Tongue (tissue), 2 donors: ENCODE data around the gene POU6F2. TPM values are rescaled to one million over a fixed set of nuclear protein-coding genes. Genes with fewer than 3 reads are reported as not detected.
A peak's percentile ranks its signal among the peaks of the same experiment; 100 is the strongest.
"Not testable (repeated sequence)": the region's sequence is repeated elsewhere in the genome, so short reads cannot be mapped to it uniquely, and the experiment has no call there.

Experiments used
- DNase-seq: peaks from one replicate; pipeline ENCODE4 v3.0.0-alpha.2; 2015
- total RNA-seq: library from RNA; depleted of rRNA; stranded (reverse); fragments of >200 nt; gene quantifications from one replicate; pipeline ENCODE4 v1.2.3, GENCODE V29; 2014

POU6F2 gene
- total RNA-seq, 1 donor from 2014 or later = not detected

DNA sequence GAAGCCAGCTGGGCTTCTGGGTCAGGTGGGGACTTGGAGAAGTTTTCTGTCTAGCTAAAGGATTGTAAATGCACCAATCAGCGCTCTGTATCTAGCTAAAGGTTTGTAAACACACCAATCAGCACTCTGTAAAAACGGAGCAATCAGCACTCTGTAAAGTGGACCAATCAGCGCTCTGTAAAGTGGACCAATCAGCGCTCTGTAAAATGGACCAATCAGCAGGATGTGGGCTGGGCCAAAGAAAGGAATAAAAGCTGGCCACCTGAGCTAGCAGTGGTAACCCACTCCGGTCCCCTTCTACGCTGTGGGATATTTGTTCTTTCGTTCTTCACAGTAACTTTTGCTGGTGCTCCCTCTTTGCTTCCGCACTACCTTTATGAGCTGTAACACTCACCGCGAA, 216.7 kb downstream of the POU6F2 start:
- DNase-seq = not testable (repeated sequence)

DNA sequence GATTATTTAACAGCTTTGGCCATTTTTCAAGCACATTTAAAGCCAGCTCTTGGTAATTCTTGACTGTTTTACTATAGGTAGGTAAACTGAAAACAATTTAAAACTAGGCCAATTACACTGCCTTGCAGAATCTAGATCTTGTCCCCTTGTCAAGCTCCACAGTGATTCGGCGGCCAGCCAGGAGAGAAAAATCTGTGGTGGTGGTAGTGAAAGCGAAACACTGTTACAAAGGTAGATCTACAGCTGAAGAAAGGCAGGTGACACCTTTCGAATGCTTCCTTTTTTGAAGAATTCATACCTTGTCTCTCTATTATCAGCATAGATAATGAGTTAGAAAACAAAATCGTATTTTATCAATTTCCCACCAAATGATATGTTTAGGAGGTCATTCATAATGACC, 218.3 kb downstream of the POU6F2 start:
- no peak for DNase-seq

DNA sequence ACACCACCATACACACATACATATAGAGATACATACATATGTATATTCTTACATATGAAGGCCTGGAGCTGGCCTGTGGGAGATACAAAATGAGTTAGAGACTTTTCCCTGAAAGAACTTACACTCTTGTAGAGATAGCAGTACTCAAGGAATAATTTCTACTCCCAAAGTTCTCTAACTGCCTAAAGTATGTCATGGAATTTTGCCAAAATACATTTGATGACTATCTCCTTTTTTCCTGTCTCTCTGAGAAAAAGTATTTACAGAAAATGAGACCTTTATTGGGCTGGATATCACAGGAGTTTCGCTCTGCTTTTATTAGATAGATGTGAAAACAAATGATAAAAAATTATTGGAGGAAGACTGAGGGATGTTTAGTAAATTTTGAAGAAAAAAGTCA, 220.1 kb downstream of the POU6F2 start:
- DNase-seq = no peak

DNA sequence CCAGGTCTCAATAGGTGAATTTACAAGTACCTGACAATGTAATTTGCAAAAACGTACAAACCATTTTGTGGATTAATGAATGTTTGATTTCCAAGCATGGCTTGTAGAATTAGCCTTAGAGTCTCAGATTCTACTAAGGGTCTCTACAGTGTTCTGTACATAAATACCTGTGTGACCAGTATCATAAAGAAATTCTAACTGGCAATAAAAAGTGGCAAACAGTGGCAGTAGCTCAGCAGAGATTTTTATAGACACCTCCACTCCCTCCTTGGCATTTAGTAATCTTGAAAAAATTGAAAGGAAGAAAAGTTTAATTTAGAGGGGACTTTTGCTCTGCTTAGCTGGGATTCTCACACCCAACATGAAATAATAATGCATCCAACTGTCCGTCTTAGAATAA, 220.8 kb downstream of the POU6F2 start:
- DNase-seq = no peak

DNA sequence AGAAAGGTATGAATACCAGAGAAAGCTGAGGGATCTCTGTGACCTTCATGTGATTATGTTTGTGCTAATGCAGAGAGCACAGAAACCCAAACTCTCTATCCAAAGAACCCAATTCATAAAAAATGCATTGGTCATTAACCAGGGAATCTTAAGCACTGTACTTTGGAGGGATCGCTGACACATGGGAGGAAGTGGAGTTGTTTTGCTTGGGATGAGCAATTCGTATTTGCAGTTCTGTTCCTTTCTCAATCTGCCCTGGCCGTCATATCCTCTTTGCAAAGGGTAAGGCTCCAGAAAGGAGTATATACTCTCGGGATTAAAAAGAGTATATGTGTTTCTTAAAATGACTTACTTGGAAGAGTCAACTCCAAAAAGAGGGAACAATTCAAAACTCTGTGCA, 221.3 kb downstream of the POU6F2 start:
- no peak for DNase-seq

DNA sequence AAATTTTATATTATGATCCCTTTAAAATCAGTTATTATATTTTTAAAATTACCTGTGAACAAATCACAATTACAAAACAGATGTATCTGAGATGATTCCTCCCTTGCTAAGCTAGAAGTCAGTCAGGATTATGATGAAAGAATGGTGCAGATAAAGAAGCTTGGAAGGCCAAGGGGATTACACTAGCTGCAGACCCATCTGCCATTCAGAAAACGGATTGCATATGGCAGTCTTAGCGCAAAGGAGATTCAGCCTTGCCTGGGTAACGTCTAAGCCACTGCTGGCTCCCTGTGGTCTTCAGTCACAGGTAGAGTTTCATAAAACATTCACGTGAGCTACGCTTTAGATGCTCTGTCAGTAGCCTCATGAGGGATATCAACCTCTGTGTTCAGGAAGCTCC, 222.2 kb downstream of the POU6F2 start:
- DNase-seq = no peak

DNA sequence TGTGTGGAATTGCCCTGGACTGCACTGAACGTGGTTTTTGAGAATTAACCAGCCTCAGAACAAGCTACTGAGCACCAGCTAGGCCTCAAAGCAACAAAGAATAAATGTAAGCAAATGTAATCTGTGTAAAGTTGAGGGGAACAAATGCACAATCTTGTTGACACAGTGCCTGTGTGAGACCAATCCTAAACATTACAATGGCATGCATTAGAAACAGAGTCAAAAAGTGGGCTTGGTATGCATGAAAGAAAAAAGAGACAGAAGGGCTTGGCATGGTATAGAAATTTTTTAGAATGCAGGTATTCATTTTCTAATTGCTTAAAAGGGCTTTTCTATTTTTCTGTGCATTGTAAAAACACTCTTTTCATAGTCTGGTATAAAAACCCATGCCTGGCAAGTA, 224.3 kb downstream of the POU6F2 start:
- DNase-seq = no peak

DNA sequence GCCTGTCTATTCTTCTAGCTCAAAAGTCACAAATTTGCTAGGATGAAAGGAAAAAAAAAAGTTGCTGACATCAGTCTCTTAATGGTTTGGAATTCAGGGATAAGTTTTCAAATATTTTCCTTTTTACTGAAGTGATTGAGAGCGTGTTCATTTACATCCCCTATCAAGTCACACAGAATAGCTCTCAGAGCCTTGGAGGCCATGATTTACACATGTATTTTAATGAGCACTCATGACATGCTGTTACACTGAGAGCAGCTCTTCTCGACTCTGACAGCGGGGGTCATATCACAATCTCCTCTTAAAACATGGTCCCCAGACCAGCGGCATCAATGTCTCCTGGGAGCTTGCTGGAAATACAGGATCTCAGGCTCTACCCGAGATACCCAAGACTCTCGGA, 232.7 kb downstream of the POU6F2 start:
- no peak for DNase-seq

DNA sequence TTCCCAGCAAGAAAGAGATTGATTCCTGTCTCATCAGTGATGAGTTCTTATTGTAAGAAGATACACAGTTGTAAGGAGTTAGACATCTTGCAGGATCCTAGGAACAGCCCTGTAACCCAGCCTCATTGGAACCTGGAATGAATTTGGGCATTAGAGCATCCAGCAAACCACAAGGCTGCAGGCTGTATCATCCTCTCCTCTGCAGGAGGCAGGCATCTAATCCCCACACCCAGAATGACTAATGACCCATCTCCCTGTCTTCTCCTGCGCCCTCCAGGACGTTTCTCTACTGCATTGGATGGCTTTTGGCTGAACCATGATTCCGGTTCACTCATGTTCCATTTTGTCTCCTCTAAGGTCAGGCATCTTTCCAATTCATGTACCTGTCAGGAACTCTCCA, 233.9 kb downstream of the POU6F2 start:
- no peak for DNase-seq

DNA sequence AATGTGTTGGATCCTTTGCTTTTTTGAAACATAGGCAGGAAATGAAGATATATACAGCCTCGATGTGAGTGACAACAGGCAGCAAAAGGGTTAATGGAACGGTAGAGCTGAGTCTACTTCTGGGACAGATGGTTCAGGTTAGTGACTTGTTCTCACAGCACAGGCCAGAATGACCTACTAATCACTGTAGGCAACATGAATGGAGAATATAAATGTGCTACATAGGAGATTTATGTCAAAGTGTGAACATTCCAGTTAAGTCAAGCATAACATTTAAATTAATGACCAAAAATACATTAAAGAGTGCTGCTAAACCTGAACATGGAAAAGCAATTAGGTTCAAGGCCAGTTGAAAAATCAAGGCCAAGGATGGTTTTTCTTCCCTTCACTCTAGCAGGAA, 235.2 kb downstream of the POU6F2 start:
- no peak for DNase-seq

DNA sequence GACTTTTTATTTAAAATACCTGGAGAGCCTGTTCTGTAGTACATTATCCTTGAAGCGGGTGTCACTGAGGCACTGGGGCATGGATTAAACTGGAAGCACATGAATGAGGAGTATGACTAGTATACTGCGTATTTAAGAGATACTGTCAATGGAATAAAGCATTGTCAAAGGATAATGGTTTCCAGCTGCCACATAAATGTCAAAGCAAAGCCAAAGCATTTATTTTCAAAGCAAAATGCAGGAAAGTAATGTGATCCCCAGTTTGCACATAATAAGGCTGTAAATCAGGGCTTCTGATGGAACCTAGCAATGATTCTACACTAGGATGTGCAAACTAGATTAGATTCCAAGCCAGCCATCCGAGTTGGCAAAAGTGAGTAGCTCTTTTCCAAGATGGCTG, 240.1 kb downstream of the POU6F2 start:
- no peak for DNase-seq

DNA sequence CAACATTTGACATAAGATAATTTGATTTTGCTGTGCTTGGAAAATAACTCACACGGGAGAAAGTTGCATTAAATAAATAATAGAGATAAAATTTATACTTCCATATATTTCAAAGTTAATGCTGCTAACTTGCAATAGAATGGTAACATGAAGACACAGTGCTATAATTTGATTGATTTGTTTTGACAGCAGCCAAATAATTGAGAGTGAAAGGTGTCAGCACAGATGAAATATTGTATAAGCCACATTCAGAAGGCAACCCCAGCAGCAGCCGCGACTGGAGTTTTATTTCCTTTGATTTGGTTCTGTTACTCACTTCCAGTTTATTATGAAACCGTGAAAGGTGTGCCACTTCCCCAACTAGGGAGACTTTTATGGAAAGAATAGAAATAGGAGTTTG, 242.2 kb downstream of the POU6F2 start:
- no peak for DNase-seq

DNA sequence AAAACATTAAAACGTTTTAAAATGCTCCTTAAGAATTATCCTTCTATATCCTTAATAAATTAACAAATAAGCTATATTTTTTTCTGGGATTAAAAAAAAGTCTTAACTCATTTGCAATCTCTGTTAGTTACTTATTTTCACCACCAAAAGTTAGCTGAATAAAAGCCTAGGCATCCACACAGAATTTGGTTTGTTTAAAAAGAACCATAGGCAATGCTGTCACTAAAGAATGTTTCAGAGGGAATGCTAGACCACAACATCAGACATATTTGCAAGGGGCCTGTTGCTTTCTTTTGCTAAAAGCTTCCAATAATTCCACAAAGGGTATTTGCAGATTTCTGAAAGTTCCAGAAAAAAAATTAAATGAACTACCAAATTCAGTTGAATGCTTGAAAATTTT, 244.2 kb downstream of the POU6F2 start:
- DNase-seq = no peak

DNA sequence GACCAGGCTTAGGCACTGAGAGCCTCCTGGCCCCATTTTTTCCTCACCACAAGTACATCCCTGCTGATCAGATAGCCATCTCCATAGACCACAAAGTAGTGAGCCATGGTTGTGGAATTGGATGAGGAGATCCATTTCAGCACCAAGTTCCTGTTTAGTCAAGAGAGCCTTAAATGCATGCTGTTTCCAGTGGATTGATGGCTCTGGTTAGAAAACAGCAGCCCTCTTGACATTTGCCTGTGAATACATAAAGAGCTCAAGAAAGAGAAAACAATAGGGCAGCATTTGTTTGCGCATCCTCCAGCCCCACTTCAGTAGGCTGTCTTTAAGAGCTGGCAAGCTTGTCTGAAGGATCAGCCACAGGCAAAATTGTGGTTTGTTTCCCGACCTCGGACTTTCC, 251.2 kb downstream of the POU6F2 start:
- DNase-seq = no peak

DNA sequence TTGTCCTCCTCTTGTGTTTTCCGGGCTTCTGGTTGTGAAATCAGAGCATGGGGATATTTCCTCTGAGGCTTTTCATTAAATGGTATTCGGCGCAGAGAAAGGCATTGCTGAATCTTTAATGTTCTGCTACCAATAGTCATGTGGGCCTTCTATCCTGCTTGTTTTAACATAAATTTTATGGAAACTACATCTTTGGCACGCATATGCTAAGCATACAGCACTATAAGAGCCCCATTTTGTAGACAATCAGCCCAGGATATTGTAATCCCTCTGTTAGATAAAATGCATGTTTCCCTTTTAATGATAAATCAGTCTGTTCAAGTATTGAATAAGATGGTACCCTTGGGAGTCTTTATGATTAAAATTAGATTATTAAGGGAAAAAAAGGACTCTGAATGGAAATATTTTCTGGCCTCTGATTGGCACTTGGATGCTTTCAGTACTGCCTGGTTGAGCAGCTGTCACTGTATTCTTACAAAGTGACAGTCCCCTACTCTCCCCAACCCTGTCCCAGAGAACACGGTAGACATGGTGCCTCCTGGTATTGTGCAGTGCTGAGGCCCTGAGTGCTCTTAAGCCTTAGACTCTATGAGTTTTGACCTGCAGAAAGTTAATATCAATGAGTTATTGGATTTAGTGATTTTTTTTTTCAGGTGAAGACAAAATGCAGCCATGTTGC, 256.3 kb downstream of the POU6F2 start:
- DNase-seq = no peak

DNA sequence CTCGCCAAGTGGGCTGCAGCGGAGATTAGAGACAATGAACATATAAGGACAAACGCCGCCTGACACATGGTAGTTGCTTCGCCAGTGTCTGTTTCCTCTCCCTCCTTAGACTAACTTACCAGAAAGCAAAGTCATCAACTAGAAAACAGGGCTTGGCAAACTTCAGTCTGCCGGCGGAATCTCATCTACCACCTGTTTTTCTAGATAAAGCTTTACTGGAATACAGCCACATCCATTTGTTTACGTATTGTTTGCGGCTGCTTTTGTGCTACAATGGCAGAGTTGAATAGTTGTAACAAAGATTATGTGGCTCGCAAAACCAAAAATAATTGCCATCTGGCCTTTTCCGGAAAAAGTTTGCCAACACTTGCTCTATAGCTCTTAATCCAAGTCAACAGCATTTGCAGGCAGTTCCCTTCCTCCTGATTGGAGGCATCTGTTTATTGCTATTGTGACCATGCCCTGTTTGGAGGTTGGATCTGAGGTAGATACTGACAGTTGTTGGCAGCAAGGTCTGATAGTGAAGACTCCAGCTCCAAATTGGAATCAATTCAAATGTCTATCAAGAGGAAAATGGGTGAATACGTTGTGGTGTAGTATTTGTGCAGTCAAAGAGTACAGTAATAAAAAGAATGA, 260.6 kb downstream of the POU6F2 start:
- peak; percentile 29 for DNase-seq

DNA sequence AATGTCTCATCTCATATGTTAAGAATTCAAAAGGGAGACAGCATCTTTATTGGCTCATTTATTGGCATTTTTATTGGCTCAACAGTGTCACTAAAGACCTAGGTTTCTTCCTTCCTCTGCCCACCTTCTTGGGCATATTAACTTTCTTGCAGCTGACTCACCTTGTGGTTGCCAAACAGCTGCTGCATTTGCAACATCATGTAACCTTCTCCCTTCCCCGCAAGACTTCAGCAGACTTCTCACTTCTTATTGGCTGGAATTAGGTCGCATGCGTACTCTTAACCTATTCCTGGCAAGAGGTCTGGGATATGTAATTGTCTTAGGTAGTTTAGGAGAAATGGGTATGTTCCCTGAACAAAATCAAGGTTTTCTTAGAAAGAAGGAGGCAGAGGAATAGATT, 263.2 kb downstream of the POU6F2 start:
- DNase-seq = no peak

DNA sequence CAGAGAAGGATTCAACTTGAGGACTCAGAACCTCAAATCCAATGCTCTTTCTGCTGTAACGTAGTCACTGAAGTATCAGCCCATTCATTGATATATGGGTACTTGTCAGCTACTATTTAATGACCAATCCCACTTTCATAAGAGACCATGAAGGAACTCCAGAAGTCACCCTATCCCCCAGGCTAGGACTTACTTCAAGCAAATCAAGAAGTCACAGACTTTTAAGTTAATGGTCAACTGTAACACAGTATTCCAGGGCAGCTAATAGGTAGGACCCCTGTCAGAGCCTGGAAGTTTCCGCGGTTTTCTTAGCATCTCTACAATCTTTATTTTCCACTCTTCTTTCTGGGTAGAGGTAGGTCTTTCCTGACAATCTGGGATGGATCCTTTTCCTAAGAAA, 269.9 kb downstream of the POU6F2 start:
- no peak for DNase-seq

DNA sequence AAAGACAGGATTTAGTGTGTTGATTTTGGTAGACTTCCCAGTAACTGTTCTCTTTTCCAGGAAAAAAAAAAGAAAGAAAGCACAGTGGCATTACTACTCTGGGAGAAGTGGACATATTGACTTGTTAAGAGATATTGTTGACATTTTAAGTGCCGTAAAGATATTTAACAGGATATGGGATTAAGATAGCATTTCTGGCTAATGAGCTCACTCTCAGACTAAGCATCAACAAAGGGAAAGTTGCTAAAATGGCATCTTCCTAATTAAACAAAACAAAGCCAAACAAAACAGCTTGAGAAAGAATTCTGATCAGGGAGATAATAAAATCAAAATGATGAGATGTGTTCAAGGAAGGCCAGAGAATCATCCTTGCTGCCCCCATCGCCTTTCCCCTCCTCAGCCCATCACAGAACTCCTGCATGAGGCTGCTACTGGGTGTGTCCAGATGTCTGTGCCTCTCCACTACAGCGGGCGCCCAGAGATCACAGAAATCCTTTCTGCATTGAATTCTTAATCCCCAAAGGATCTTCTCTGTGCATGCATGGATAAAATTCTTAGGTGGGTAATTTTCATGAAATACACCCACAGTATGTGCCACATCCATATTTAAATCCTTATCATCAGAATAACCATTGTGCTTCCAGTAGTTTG, 270.5 kb downstream of the POU6F2 start:
- DNase-seq = no peak

DNA sequence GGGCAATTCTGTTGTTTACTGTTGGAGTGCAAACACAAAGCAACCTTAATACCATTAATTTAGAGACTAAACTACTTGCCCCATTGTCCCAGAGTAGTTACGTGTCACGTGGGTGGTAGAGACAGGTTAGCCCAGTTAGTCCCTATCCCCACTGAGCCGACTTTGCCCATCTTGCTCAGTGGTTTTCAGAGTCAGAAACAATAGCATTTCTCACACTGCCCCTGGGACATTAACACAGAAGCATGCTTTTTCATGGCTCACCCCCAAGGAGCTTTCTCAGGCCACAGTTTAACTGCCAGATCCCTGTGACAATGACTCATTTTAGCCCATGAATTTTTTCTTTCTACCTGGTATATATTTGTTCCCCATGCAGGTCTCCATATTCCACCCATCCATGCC, 271.0 kb downstream of the POU6F2 start:
- no peak for DNase-seq

DNA sequence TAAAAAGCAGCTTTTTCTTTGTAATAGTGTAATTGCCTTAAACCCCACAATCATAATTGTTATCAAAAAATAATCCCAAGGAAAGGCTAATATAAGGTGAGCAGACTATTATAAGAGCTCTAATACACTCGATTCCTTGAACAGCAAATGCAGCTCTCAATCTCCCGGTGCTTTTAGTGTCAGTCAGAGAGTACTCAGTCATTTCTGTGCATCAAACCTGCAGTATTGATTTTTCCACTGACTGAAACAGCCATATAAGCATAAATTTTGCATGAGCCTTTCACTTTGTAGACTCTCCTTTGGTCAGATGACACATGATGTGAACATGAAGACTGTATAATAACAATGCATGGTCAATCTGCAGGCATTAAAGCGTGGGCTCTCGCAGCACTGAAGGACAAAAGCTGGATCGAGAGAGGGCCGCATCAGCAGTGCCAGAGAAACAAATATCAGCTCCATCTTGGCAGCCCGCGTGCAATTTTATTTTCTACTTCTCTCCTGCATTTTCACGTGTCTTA, 272.0 kb downstream of the POU6F2 start:
- DNase-seq = no peak

DNA sequence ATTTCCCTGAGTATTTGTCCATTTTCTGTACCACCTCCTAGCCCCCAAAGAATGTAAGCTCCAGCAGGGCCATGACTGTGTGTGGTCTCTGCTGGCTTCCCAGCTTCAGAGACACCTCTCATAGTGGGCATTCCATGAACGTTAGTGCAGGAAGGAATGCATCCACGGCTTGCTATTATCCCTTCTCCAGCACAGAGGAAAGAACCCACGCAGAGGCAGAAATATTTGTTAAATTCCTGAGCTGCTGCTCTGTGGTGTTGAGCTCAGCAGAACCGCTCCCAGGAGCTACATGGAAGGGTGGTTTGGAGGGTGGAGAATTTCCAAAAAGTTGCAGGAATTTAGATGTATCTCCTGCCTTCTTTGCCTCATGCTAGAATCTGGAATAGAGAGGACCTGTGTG, 275.2 kb downstream of the POU6F2 start:
- DNase-seq = no peak

DNA sequence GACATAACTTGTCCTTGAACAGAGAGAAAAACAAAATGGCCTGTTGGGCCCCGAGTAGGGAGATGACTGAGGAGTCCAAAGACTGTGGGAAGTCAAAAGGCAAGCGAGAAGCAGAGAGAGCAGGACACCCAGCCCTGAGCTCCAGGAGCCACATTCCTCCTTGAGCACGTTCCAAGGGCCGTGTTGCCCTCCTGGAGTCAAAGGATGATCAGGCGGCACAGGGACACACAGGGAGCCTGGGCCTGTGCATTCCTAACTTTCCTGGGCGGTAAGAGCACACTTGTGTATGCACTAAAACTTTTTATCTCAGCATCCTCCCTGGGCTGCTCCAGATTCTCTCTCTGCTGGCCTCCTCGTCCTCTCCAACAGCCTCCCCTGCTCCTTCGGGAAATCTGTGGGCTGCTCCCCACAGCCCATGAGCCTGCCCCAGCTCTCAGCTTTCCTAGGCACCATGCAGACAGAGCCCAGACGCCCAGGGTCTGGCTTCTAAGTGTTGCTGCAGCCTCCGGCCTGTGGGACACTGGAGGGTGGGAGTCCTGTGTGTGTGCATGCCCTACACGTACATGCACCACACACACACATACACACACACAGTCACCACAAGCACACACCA, 281.8 kb downstream of the POU6F2 start:
- DNase-seq = no peak
